ENCODE results near the gene PRKAR1B. TPM values are rescaled to one million over a fixed set of nuclear protein-coding genes. Genes with fewer than 3 reads are reported as not detected.
A peak's percentile ranks its signal among the peaks of the same experiment; 100 is the strongest.

PRKAR1B gene
- total RNA-seq, 2 donors from 2014 or later = 26.2 to 56.0 TPM

DNA sequence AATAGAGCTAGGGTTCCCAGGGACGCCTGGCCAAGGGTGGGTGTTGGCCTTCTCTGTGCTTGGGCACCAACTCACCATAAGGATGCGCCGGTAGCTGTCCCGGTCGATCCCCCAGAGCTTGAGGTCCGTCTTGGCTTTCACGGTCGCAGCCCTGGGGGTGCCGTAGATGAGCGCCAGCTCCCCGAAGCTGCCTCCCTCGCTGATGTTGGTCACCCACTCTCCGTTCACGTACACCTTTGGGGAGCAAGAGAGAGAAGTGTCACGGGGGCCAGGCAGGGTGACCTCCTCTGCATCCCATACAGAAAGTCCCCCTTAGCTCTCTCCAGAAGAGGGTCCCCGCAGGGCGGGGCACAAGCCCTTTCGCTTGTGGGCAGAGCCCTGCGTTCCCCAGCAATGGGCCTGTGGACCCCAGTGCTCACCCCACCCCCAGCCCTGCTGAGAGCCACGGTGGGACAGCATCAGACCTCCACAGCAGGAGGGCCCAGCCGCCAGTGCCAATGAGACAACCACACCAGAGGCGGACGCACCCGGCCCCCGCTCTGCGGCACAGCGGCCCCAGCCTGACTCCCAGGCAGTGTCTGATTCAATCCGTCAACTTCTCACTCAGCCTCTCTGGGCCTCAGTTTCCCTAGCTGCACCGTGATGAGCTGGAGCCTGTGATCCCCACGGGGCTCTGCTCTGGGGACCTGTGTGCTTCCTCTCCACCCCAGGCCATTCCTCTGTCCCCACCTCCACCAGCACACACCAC lies 130.8 kb downstream of the PRKAR1B start:
- Mint-ChIP-seq H3K4me3 (peak overlapping the region; percentile 9), H3K36me3 (ENCODE audit: low read depth) (peaks cover 21% of the 10 kb centered on the region), H3K4me1 (peaks cover 5% of the 10 kb centered on the region), H3K27ac (peak overlapping the region; percentile 21), H3K9me3 (no peaks in the 10 kb centered on the region), H3K27me3 (no peaks in the 10 kb centered on the region)
- ATAC-seq (replicated peaks) = no peak

DNA sequence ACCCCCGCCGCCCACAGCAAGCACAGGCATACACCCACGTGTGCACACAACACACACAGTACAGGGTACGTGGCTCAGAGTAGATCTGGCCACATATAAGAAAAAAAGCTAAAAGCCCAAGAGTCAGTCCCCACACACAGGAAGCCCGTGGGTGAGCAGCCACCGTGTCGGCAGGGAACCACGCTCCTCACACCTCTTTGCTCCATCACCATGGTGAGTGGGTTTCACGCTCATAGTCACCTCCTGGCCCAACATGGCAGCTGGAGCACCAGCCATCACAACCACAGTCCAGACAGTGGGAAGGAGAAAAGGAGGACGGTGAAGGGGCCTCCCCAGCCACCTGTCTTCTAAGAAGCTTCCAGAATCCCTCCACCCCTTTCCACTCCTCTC lies 131.5 kb downstream of the PRKAR1B start:
- peak; percentile 78 for ATAC-seq (replicated peaks)
- Mint-ChIP-seq H3K4me3 (peak overlapping the region; percentile 9), H3K9me3 (no peaks in the 10 kb centered on the region), H3K27me3 (no peaks in the 10 kb centered on the region), H3K4me1 (peaks cover 5% of the 10 kb centered on the region), H3K36me3 (ENCODE audit: low read depth) (peaks cover 21% of the 10 kb centered on the region), H3K27ac (peak overlapping the region; percentile 21)

DNA sequence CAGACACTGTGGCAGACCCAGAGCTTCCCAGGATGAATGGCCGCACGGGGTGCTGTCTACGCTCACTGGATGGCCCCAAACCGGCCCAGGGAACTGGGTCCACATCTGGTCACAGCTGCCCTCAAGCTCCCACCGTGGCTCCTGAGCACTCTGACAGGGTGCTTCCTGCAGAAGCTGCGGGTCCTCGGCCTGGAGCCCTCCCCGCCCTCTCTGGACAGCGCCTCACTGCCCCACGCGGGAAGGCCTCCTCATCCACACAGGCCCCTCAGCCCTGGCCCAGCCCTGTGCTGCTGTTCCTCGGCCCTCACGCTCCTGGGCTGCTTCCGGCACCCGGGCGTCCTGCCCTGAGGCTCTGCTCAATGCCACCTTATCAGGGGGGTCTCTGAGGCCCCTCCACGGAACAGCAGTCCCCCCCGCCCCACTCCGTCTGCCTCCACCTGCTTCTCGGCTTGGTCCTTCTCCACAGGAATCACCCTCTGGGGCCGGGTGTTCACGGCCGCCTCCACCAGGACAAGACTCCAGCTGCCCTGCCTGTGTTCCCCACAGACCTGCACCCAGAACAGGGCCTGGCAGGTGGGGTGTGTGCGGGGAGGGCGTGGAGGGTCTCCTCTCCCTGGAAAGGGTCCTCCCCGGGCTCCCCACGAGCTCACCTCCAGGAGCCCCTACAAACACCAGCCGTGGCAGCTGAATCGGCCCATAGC lies 132.0 kb downstream of the PRKAR1B start:
- Mint-ChIP-seq H3K36me3 (ENCODE audit: low read depth) (peaks cover 21% of the 10 kb centered on the region), H3K27ac (no peak overlapping the region), H3K27me3 (no peaks in the 10 kb centered on the region), H3K9me3 (no peaks in the 10 kb centered on the region), H3K4me3 (peak overlapping the region; percentile 9), H3K4me1 (peaks cover 5% of the 10 kb centered on the region)
- ATAC-seq (replicated peaks) = peak; percentile 8

DNA sequence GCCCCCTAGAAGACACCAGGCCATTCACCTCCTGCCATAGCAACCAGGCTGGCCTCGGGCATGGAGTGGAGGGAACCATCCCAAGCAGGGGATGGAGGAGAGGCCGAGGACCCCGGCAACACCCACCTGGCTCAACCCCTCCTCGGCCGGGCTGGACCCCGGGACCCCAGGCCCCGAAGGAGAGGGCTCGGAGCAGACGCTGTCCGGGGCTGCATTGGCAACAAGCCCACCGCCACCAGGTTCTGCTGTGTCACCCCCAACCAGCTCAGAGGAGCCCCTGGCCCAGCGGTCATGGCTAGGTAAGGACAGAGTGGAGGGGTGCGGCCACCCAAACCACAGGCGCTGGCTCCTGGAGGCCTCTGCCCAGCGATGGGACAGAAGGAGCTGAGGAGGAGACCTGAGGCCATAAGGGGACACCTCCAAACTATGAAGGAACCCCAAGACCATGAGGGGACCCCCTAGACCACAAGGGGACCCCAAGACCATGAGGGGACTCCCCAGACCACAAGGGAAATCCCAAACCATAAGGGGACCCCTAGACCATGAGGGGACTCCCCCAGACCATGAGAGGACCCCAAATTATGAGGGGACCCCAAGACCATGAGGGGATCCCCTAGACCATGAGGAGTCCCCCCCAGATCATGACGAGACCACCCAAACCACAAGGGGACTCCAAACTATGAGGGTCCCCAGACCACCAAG lies 132.7 kb downstream of the PRKAR1B start:
- Mint-ChIP-seq H3K9me3 (no peaks in the 10 kb centered on the region), H3K27ac (no peak overlapping the region), H3K4me1 (peaks cover 8% of the 10 kb centered on the region), H3K4me3 (no peak overlapping the region), H3K27me3 (no peaks in the 10 kb centered on the region), H3K36me3 (ENCODE audit: low read depth) (peaks cover 21% of the 10 kb centered on the region)
- ATAC-seq (replicated peaks) = no peak

DNA sequence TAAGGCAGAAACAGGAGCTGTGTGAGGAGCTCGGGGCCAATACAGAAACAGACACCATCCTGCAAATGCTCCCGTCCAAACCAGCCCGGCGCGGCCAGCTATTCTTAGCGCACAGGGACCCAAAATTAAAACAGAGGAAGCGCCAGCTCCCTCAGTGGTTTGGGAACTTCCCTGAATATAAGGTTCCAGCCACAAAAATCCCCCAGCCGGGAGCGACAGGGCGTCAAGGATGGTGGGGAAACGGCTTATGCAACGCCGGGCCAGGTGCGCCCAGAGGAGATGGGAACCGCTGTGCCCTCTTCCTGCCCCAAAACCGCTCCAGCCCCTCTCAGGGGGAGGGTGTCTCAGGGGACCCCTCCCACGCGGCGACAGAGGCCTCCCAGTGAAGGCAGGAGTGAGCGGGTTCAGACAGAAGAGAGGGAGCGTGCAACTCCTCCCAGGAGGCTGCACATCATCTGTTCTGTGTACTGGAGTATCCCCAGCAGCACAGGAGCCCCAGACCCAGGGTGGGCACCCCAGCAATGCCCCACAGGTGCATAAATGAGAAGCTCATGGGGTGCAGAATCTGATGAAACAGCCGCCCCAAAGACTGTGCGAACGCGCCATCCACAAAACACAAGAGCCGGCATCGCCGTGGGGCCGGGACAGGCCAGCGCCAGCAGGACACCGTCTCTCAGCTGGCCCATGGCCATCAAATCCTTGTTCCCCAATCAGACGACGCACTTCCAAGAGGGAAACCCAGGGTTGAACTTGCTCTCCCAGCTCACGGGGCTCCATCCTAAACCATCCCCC lies 133.6 kb downstream of the PRKAR1B start:
- Mint-ChIP-seq H3K27ac (peak overlapping the region; percentile 43), H3K36me3 (ENCODE audit: low read depth) (peaks cover 29% of the 10 kb centered on the region), H3K4me1 (peaks cover 10% of the 10 kb centered on the region), H3K9me3 (peaks cover 2% of the 10 kb centered on the region), H3K27me3 (no peaks in the 10 kb centered on the region), H3K4me3 (peak overlapping the region; percentile 40)
- ATAC-seq (replicated peaks) = peak; percentile 35

DNA sequence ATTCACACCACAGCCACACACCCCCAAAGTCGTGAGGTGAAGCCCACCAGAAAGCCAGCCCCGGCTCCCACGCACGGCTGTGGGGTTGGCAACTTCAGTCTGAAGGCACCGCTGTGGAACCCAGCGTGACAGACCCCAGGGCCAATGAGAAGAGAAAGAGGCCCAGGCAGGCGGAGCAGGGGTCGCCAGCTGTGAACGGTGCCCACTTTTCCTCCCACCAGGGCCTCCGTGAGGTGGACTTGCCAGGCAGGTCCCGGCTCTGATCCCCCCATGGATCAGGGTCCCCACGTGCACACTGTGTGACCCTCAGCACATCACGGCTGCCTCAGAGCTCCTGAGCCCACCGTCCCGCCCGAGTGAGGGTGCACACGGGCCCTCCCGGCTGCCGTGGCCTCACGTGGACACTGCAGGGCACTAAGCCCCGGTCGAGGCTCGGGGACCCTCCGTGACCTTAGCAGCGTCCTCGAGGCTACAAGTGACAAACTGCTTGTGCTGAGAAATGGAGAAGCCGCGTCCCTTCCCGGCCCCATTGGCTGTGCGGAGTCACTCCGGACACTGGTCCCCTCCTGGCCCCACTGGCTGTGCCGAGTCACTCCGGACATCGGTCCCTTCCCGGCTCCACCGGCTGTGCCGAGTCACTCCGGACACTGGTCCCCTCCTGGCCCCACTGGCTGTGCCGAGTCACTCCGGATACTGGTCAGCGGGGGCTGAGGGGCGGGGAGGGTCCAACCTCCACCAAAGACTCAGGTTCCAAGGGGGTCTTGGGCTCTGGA lies 135.0 kb downstream of the PRKAR1B start:
- H3K27me3 Mint-ChIP-seq = no peaks in the 10 kb centered on the region

DNA sequence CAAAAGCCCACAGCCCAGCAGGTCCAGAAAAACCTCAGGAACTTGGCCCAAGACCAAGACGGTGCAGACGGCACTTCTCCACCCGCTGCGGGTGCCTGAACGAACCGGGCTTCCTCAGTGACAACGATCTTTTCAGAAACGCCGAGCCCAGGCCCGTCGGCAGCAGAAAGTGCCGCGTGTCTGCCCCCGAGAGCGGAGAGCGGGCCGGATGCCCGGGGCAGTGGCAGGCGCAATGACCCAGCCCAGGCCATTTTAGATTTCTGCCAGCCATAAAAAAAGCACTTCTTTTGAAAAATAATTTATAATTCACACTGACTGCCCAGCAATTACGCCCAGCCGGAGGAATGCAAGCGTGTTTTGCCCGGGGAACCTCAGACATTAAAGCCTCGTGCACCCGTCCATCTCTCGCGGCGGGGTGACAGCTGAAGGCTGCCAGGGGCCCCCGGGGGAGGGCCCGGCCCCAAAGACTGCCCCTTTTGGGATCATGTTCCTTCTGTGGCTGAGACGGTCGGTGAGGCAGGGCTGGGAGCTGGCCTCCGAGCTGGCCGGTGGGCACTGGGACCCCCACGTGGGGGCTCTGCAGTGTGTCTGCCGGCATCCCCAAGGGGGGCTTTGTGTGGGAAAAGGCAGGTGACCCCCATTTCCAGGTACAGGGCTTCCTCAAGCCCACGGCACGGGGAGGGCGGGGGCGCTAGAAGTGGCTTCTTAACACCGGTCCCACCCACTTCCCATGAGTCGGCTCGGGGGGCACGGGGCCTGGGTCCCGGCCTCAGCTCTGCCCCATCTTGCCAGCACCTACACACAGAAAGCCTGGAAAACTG lies 136.1 kb downstream of the PRKAR1B start:
- Mint-ChIP-seq H3K27ac (no peak overlapping the region), H3K36me3 (ENCODE audit: low read depth) (peaks cover 34% of the 10 kb centered on the region)
- no peak for ATAC-seq (replicated peaks)

More for the DNA sequence above, 135.0 kb downstream of the PRKAR1B start:
- no peak for ATAC-seq (replicated peaks)
- H3K9me3 Mint-ChIP-seq = peaks cover 3% of the 10 kb centered on the region
- peaks cover 36% of the 10 kb centered on the region for H3K36me3 Mint-ChIP-seq (ENCODE audit: low read depth)
- no peak overlapping the region for H3K27ac Mint-ChIP-seq
- no peak overlapping the region for H3K4me3 Mint-ChIP-seq
- H3K4me1 Mint-ChIP-seq = peaks cover 11% of the 10 kb centered on the region

DNA sequence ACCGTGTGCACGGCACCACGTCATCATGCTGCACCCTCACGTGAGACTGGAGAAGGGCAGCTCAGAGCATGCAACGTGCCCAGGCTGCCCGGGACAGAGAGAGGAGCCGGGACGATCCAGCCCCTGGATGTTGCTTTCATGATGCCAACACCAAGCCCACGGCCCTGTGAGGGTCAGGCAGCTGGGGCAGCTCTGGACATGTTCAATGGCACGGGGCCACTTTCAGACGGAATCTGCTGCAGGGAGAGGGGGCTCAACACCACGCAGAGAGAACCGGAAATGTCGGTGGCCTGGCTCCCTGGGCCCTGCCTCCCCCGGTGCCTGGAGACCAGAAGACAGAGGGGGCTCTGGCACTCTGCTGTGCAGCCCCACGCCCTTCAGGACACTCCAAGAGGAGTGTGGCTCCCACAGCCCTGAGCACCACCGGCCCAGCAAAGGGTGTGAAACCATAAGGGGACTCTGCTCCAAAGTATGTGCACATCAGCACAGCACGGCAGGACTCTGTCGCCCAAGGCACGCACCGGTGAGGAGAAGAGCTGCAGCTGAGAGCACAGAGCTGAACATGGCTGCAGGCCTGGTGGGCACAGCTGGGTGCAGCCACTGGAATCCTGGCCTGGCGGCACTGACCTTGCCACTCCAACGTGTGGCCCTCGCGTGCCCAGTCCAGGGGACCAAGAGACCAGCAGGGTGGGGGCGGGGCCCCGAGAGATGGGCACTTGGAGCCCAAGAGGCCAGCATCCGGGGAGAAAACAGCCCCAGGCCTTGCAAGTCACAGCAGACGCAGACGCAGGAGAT lies 137.1 kb downstream of the PRKAR1B start:
- H3K27ac Mint-ChIP-seq = no peak overlapping the region
- no peaks in the 10 kb centered on the region for H3K27me3 Mint-ChIP-seq
- peaks cover 36% of the 10 kb centered on the region for H3K36me3 Mint-ChIP-seq (ENCODE audit: low read depth)
- peaks cover 24% of the 10 kb centered on the region for H3K4me1 Mint-ChIP-seq
- no peak overlapping the region for H3K4me3 Mint-ChIP-seq
- ATAC-seq (replicated peaks) = no peak
- peaks cover 3% of the 10 kb centered on the region for H3K9me3 Mint-ChIP-seq

More for the DNA sequence above, 136.1 kb downstream of the PRKAR1B start:
- no peaks in the 10 kb centered on the region for H3K27me3 Mint-ChIP-seq
- H3K4me3 Mint-ChIP-seq = no peak overlapping the region
- H3K4me1 Mint-ChIP-seq = peaks cover 14% of the 10 kb centered on the region
- peaks cover 3% of the 10 kb centered on the region for H3K9me3 Mint-ChIP-seq

DNA sequence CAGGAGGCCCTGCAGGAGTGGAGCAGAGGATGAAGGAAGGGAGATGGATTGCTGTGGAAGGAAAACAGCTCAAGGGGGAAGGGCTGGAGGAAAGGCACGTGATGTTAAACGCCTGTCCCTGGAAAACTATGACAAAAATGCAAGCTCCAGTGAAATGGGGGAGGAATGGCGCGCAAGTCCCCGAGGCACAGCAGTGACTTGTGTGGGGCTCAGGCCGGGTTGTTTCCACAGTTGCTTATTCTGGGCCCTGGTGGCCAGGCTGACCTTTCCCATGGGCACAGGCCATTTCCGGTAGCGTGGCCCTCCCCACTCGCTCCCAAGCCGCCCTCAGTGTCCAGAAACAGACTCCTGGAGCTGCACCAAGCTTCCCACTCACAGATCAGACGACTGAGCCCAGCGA lies 139.3 kb downstream of the PRKAR1B start:
- peaks cover 38% of the 10 kb centered on the region for H3K4me1 Mint-ChIP-seq
- H3K27me3 Mint-ChIP-seq = no peaks in the 10 kb centered on the region
- H3K9me3 Mint-ChIP-seq = peaks cover 3% of the 10 kb centered on the region
- no peak overlapping the region for H3K4me3 Mint-ChIP-seq
- ATAC-seq (replicated peaks) = no peak
- H3K27ac Mint-ChIP-seq = peak overlapping the region; percentile 30
- peaks cover 55% of the 10 kb centered on the region for H3K36me3 Mint-ChIP-seq (ENCODE audit: low read depth)

DNA sequence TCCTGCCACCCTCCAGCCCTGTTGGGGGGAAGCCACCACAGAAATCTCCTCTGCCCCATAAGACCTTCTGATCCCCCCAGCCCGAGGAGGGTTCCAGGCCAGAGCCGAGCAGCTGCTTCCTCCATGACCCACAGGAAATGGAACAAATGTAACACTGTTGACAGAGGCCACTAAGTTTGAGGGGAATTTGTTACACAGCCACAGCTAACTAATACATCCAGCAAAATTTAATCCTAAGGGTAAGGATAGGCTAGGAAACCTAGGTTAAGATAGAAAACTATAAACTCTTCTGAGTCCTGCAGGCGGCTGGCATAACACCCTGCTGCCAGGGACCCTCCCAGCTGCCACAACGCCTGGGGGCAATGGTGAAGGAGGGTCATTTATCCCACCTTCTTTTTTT lies 140.6 kb downstream of the PRKAR1B start:
- peak overlapping the region; percentile 89 for H3K27ac Mint-ChIP-seq
- peaks cover 38% of the 10 kb centered on the region for H3K4me1 Mint-ChIP-seq
- no peaks in the 10 kb centered on the region for H3K27me3 Mint-ChIP-seq
- peaks cover 59% of the 10 kb centered on the region for H3K36me3 Mint-ChIP-seq (ENCODE audit: low read depth)
- H3K9me3 Mint-ChIP-seq = peaks cover 3% of the 10 kb centered on the region
- peak overlapping the region; percentile 93 for H3K4me3 Mint-ChIP-seq
- no peak for ATAC-seq (replicated peaks)

DNA sequence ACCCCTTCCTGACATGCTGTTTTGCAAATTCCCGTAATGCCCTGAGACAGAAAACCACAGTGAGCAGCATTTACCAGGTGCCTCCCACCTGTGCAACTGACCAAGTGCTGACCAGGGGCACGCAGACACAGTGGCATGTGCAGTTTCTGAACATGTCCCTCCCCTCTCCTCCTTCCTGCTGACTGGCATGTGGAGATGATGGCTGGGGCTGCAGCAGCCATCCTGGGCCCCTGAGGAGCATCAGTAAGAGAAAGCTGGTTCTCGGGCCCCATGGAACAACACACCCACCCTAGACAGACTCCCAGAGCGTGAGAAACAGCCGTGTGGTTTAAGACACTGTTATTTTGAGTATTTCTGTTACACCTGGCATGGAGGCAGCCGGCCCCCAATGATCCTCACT lies 141.2 kb downstream of the PRKAR1B start:
- Mint-ChIP-seq H3K36me3 (ENCODE audit: low read depth) (peaks cover 60% of the 10 kb centered on the region), H3K27ac (peak overlapping the region; percentile 89), H3K27me3 (no peaks in the 10 kb centered on the region), H3K4me3 (peak overlapping the region; percentile 93), H3K4me1 (peaks cover 38% of the 10 kb centered on the region), H3K9me3 (peaks cover 3% of the 10 kb centered on the region)
- no peak for ATAC-seq (replicated peaks)

DNA sequence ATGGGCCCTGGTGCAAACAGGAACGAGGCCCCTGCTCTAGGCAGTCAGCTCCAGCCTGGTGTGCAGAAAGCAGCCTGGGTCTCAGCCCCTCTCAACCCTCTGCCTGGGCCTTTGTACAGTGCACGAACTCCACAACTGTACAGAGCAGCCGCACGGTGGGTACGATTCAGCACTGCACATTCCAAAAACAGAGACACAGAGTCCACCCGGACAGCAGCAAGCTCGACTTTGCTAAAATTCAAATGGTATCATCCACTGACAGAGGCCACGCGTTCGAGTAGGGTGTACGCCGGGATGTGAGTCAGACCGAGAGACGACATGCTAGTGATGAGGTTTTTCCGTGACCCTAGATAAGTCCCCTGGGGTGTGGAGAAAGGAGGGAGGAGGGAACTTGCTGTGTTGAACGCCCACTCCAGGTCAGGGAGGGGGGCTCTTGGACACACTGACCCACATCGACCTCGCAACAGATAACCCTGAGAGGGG lies 141.8 kb downstream of the PRKAR1B start:
- Mint-ChIP-seq H3K4me1 (peaks cover 38% of the 10 kb centered on the region), H3K27ac (peak overlapping the region; percentile 89), H3K9me3 (peaks cover 3% of the 10 kb centered on the region), H3K27me3 (no peaks in the 10 kb centered on the region), H3K36me3 (ENCODE audit: low read depth) (peaks cover 60% of the 10 kb centered on the region), H3K4me3 (peak overlapping the region; percentile 93)
- ATAC-seq (replicated peaks) = peak; percentile 75
